ENCODE data around the gene KCNQ1.

KCNQ1 gene

GRCh38 chr11:2526808-2527381 lies 82.1 kb downstream of the KCNQ1 start:
- H3K4me3 ChIP-seq (ENCODE audit: low read length): no peak overlapping the region

GRCh38 chr11:2527621-2528291 lies 82.9 kb downstream of the KCNQ1 start:
- no peak for DNase-seq (ENCODE audit: low read depth, low spot score)
- H3K4me3 ChIP-seq (ENCODE audit: low read length): no peak overlapping the region

More at GRCh38 chr11:2526808-2527381, 82.1 kb downstream of the KCNQ1 start:
- DNase-seq (ENCODE audit: low read depth, low spot score): no peak

GRCh38 chr11:2528301-2529050 lies 83.7 kb downstream of the KCNQ1 start:
- no peak for DNase-seq (ENCODE audit: low read depth, low spot score)

GRCh38 chr11:2529173-2529572 lies 84.4 kb downstream of the KCNQ1 start:
- no peak for DNase-seq (ENCODE audit: low read depth, low spot score)

More at GRCh38 chr11:2528301-2529050, 83.7 kb downstream of the KCNQ1 start:
- H3K4me3 ChIP-seq (ENCODE audit: low read length): no peak overlapping the region

GRCh38 chr11:2529636-2530035 lies 84.8 kb downstream of the KCNQ1 start:
- H3K4me3 ChIP-seq (ENCODE audit: low read length): no peak overlapping the region
- DNase-seq (ENCODE audit: low read depth, low spot score): no peak

More at GRCh38 chr11:2529173-2529572, 84.4 kb downstream of the KCNQ1 start:
- H3K4me3 ChIP-seq (ENCODE audit: low read length): no peak overlapping the region

GRCh38 chr11:2530131-2530854 lies 85.5 kb downstream of the KCNQ1 start:
- H3K4me3 ChIP-seq (ENCODE audit: low read length): no peak overlapping the region
- DNase-seq (ENCODE audit: low read depth, low spot score): no peak

- no peak overlapping the region for H3K4me3 ChIP-seq (ENCODE audit: low read length)
- no peak for DNase-seq (ENCODE audit: low read depth, low spot score)
Observed at GRCh38 chr11:2530855-2531200, 86.0 kb downstream of the KCNQ1 start.

GRCh38 chr11:2531277-2531986 lies 86.6 kb downstream of the KCNQ1 start:
- H3K4me3 ChIP-seq (ENCODE audit: low read length): no peak overlapping the region
- peak; percentile 6 for DNase-seq (ENCODE audit: low read depth, low spot score)

GRCh38 chr11:2531987-2532703 lies 87.3 kb downstream of the KCNQ1 start:
- no peak overlapping the region for H3K4me3 ChIP-seq (ENCODE audit: low read length)
- no peak for DNase-seq (ENCODE audit: low read depth, low spot score)

GRCh38 chr11:2532704-2533586 lies 88.1 kb downstream of the KCNQ1 start:
- no peak overlapping the region for H3K4me3 ChIP-seq (ENCODE audit: low read length)

GRCh38 chr11:2533587-2534133 lies 88.9 kb downstream of the KCNQ1 start:
- no peak overlapping the region for H3K4me3 ChIP-seq (ENCODE audit: low read length)
- no peak for DNase-seq (ENCODE audit: low read depth, low spot score)

More at GRCh38 chr11:2532704-2533586, 88.1 kb downstream of the KCNQ1 start:
- peak; percentile 92 for DNase-seq (ENCODE audit: low read depth, low spot score)

- no peak for DNase-seq (ENCODE audit: low read depth, low spot score)
- no peak overlapping the region for H3K4me3 ChIP-seq (ENCODE audit: low read length)
Observed at GRCh38 chr11:2534134-2534956, 89.5 kb downstream of the KCNQ1 start.

- no peak for DNase-seq (ENCODE audit: low read depth, low spot score)
- no peak overlapping the region for H3K4me3 ChIP-seq (ENCODE audit: low read length)
Observed at GRCh38 chr11:2534957-2535672, 90.3 kb downstream of the KCNQ1 start.

- no peak for DNase-seq (ENCODE audit: low read depth, low spot score)
- no peak overlapping the region for H3K4me3 ChIP-seq (ENCODE audit: low read length)
Observed at GRCh38 chr11:2535673-2536439, 91.0 kb downstream of the KCNQ1 start.

- H3K4me3 ChIP-seq (ENCODE audit: low read length): no peak overlapping the region
- no peak for DNase-seq (ENCODE audit: low read depth, low spot score)
Observed at GRCh38 chr11:2536440-2536989, 91.7 kb downstream of the KCNQ1 start.
